ENCODE results near the gene SCAMP4.

Gene SCAMP4

GRCh38 chr19:1942078-1942933, 37.1 kb downstream of the SCAMP4 start:
- peaks cover 18% of the 10 kb centered on the region; the same call in 1 of the 2 replicates for H3F3A ChIP-seq (ENCODE audit: insufficient read depth)
- no peaks in the 10 kb centered on the region for H3K9me2 ChIP-seq (replicated peaks; ENCODE audit: insufficient read depth, low read length)
- no peak overlapping the region for H2AFZ ChIP-seq (ENCODE audit: low read depth, low read length, severe bottlenecking)
- H4K20me1 ChIP-seq (ENCODE audit: low read depth, low read length), result no peaks in the 10 kb centered on the region
- H3K36me3 ChIP-seq (ENCODE audit: low read length), result no peaks in the 10 kb centered on the region
- H3K9ac ChIP-seq (ENCODE audit: low read length), result peak overlapping the region; percentile 64
- no peaks in the 10 kb centered on the region for H3K27me3 ChIP-seq (ENCODE audit: low read length)
- TF ChIP-seq CTCF (IDR thresholded peaks at IDR 0.05; ENCODE audit: insufficient read depth, low read length, poor library complexity, severe bottlenecking), result no peak
- no peak for TF ChIP-seq EZH2phosphoT487 (conservative IDR thresholded peaks at IDR 0.05; ENCODE audit: low read length)
- H3K4me3 ChIP-seq (ENCODE audit: insufficient read depth, low read length, poor library complexity, severe bottlenecking), result peak overlapping the region; percentile 59
- peak overlapping the region; percentile 72 for H3K4me2 ChIP-seq (ENCODE audit: low read depth, low read length, poor library complexity, severe bottlenecking)
- H3K27ac ChIP-seq (ENCODE audit: low read depth, low read length), result peak overlapping the region; percentile 86
- peaks cover 50% of the 10 kb centered on the region for H3K79me2 ChIP-seq (ENCODE audit: insufficient read depth, low read length)
- H3K9me3 ChIP-seq (ENCODE audit: insufficient read depth, low read length), result no peaks in the 10 kb centered on the region

- no peaks in the 10 kb centered on the region for H4K20me1 ChIP-seq (ENCODE audit: low read depth, low read length)
- no peaks in the 10 kb centered on the region for H3K9me3 ChIP-seq (ENCODE audit: insufficient read depth, low read length)
- TF ChIP-seq CTCF (IDR thresholded peaks at IDR 0.05; ENCODE audit: insufficient read depth, low read length, poor library complexity, severe bottlenecking), result no peak
- no peak for TF ChIP-seq EZH2phosphoT487 (conservative IDR thresholded peaks at IDR 0.05; ENCODE audit: low read length)
- peak overlapping the region; percentile 86 for H3K27ac ChIP-seq (ENCODE audit: low read depth, low read length)
- H3K27me3 ChIP-seq (ENCODE audit: low read length), result no peaks in the 10 kb centered on the region
- peaks cover 57% of the 10 kb centered on the region for H3K79me2 ChIP-seq (ENCODE audit: insufficient read depth, low read length)
- peak overlapping the region; percentile 59 for H3K4me3 ChIP-seq (ENCODE audit: insufficient read depth, low read length, poor library complexity, severe bottlenecking)
- H3K9ac ChIP-seq (ENCODE audit: low read length), result peak overlapping the region; percentile 64
- no peak overlapping the region for H2AFZ ChIP-seq (ENCODE audit: low read depth, low read length, severe bottlenecking)
- peak overlapping the region; percentile 72 for H3K4me2 ChIP-seq (ENCODE audit: low read depth, low read length, poor library complexity, severe bottlenecking)
- no peaks in the 10 kb centered on the region for H3K36me3 ChIP-seq (ENCODE audit: low read length)
- H3K9me2 ChIP-seq (replicated peaks; ENCODE audit: insufficient read depth, low read length), result no peaks in the 10 kb centered on the region
- peaks cover 18% of the 10 kb centered on the region; the same call in 1 of the 2 replicates for H3F3A ChIP-seq (ENCODE audit: insufficient read depth)
These were observed 37.8 kb downstream of the SCAMP4 start for GRCh38 chr19:1942934-1943555.

GRCh38 chr19:1943661-1944087, 38.5 kb downstream of the SCAMP4 start:
- Histone ChIP-seq H3K27ac (ENCODE audit: low read depth, low read length) (no peak overlapping the region), H3K9me3 (ENCODE audit: insufficient read depth, low read length) (no peaks in the 10 kb centered on the region), H3F3A (ENCODE audit: insufficient read depth) (peaks cover 18% of the 10 kb centered on the region; the same call in 1 of the 2 replicates), H3K4me3 (ENCODE audit: insufficient read depth, low read length, poor library complexity, severe bottlenecking) (no peak overlapping the region), H3K79me2 (ENCODE audit: insufficient read depth, low read length) (peaks cover 61% of the 10 kb centered on the region), H2AFZ (ENCODE audit: low read depth, low read length, severe bottlenecking) (no peak overlapping the region), H3K4me2 (ENCODE audit: low read depth, low read length, poor library complexity, severe bottlenecking) (no peak overlapping the region), H4K20me1 (ENCODE audit: low read depth, low read length) (no peaks in the 10 kb centered on the region), H3K9me2 (replicated peaks; ENCODE audit: insufficient read depth, low read length) (no peaks in the 10 kb centered on the region), H3K9ac (ENCODE audit: low read length) (no peak overlapping the region), H3K27me3 (ENCODE audit: low read length) (no peaks in the 10 kb centered on the region), H3K36me3 (ENCODE audit: low read length) (no peaks in the 10 kb centered on the region)
- TF ChIP-seq EZH2phosphoT487 (conservative IDR thresholded peaks at IDR 0.05; ENCODE audit: low read length) (no peak), CTCF (IDR thresholded peaks at IDR 0.05; ENCODE audit: insufficient read depth, low read length, poor library complexity, severe bottlenecking) (no peak)

Data from SU-DHL-6 (cell line).